CD4-positive, alpha-beta T cell treated with Interleukin-4 for 4 hours (primary cell): ENCODE measurements around the gene GDI1.
"Not testable (repeated sequence)": the region's sequence is repeated elsewhere in the genome, so short reads cannot be mapped to it uniquely, and the experiment has no call there.

Experiments used
- DNase-seq: peaks from one replicate; pipeline ENCODE4 v3.0.0-alpha.2; 2020

Gene GDI1

GRCh38 chrX:154436983-154437752, at the start of gene GDI1:
TSS of gene GDI1 (plus strand) at chrX:154437154. CDS start at chrX:154437255, 101 bp downstream.
- peak; percentile 49 for DNase-seq

GRCh38 chrX:154388094-154388493, 48.9 kb upstream of the GDI1 start:
- DNase-seq, result not testable (repeated sequence)

- DNase-seq, result not testable (repeated sequence)
Measured at GRCh38 chrX:154388649-154389048, 48.3 kb upstream of the GDI1 start.

GRCh38 chrX:154389812-154390747, 46.9 kb upstream of the GDI1 start:
- peak; percentile 33 for DNase-seq

- DNase-seq, result not testable (repeated sequence)
Measured at GRCh38 chrX:154396363-154396762, 40.6 kb upstream of the GDI1 start.

GRCh38 chrX:154396973-154397887, 39.7 kb upstream of the GDI1 start:
- peak; percentile 55 for DNase-seq

GRCh38 chrX:154397888-154398667, 38.9 kb upstream of the GDI1 start, which contains the start of gene RPL10:
TSS of gene RPL10 (plus strand) at chrX:154398377. CDS start at chrX:154398520, 143 bp downstream.
- DNase-seq, result peak; percentile 96

GRCh38 chrX:154398668-154399526, 38.1 kb upstream of the GDI1 start:
- DNase-seq, result peak; percentile 86

- DNase-seq, result peak; percentile 29
Measured at GRCh38 chrX:154399527-154400368, 37.2 kb upstream of the GDI1 start.

- DNase-seq, result not testable (repeated sequence)
Measured at GRCh38 chrX:154400369-154400817, 36.6 kb upstream of the GDI1 start.

GRCh38 chrX:154401045-154401799, 35.7 kb upstream of the GDI1 start:
- no peak for DNase-seq

- no peak for DNase-seq
Measured at GRCh38 chrX:154401918-154402621, 34.9 kb upstream of the GDI1 start.

GRCh38 chrX:154402622-154403127, 34.3 kb upstream of the GDI1 start:
- no peak for DNase-seq

- no peak for DNase-seq
Measured at GRCh38 chrX:154403192-154403591, 33.8 kb upstream of the GDI1 start.

- DNase-seq, result no peak
Measured at GRCh38 chrX:154403858-154404257, 33.1 kb upstream of the GDI1 start.

GRCh38 chrX:154404625-154405192, 32.2 kb upstream of the GDI1 start:
- no peak for DNase-seq

- DNase-seq, result no peak
Measured at GRCh38 chrX:154408659-154409221, 28.2 kb upstream of the GDI1 start.
